Heart left ventricle (tissue), 16 donors: Measurements from ENCODE around the gene TPRN. TPM values are rescaled to one million over a fixed set of nuclear protein-coding genes. Genes with fewer than 3 reads are reported as not detected.

ENCODE experiments used
- ATAC-seq, 4 donors: fragments of 200-7000 bp; cut with Tn5 transposase; one replicate each; pipeline ENCODE4 v1.9.1; 2020 to 2022; ENCODE audit warnings: moderate library complexity in 4 of 4, mild to moderate bottlenecking in 3 of 4, moderate number of reproducible peaks in 1 of 4
- DNase-seq, 5 donors: peaks; one replicate each; pipeline ENCODE4 v3.0.0-alpha.2; 2020
- H3K27ac ChIP-seq, 12 donors: fragments of 200-600 bp; sonication (generic) in 4 of 12; one replicate each; pipeline versions ENCODE4 v1.5.0 to v1.8.0; 2016 to 2022; ENCODE audit warnings: mild to moderate bottlenecking in 2 of 12
- H3K27me3 ChIP-seq, 9 donors: fragments of 200-600 bp; sonication (generic) in 2 of 9; one replicate each; pipeline versions ENCODE4 v1.5.1 to v1.8.0; 2016 to 2022; ENCODE audit warnings: mild to moderate bottlenecking in 3 of 9
- H3K36me3 ChIP-seq, 9 donors: fragments of 200-600 bp; sonication (generic) in 2 of 9; one replicate each; pipeline versions ENCODE4 v1.5.0 to v1.8.0; 2018 to 2022; ENCODE audit warnings: mild to moderate bottlenecking in 2 of 9
- H3K4me1 ChIP-seq, 12 donors: fragments of 200-600 bp; sonication (generic) in 4 of 12; one replicate each; pipeline versions ENCODE4 v1.5.0 to v1.8.0; 2016 to 2022; ENCODE audit warnings: mild to moderate bottlenecking in 3 of 12
- H3K4me3 ChIP-seq, 12 donors: fragments of 200-600 bp; sonication (generic) in 4 of 12; one replicate each; pipeline versions ENCODE4 v1.5.0 to v1.8.0; 2017 to 2022; ENCODE audit warnings: mild to moderate bottlenecking in 9 of 12, moderate library complexity in 4 of 12
- H3K9me3 ChIP-seq, 12 donors: fragments of 200-600 bp; sonication (generic) in 4 of 12; one replicate each; pipeline versions ENCODE4 v1.5.0 to v1.8.0; 2016 to 2022; ENCODE audit warnings: mild to moderate bottlenecking in 1 of 12
- CTCF ChIP-seq, 12 donors: fragments of 200-600 bp; sonication (generic) in 4 of 12; IDR thresholded peaks; one replicate each; pipeline versions ENCODE4 v1.5.0 to v1.8.0; 2018 to 2022; ENCODE audit warnings: antibody characterized with exemption in 12 of 12, mild to moderate bottlenecking in 5 of 12
- POLR2A ChIP-seq, 2 donors: fragments of 450-650 bp; IDR thresholded peaks; one replicate each; pipeline ENCODE4 v1.6.1; 2017; ENCODE audit warnings: antibody characterized with exemption in 2 of 2, mild to moderate bottlenecking in 2 of 2, moderate library complexity in 2 of 2
- WGBS, 4 donors: extraction: QIAGEN DNeasy Blood & Tissue Kit in 2 of 4; methylation state at CpG; one replicate each; pipeline versions ENCODE4 v1.1.5 to v1.1.7; 2013 to 2018; 5-methylcytosine and 5-hydroxymethylcytosine counted together
- intact Hi-C, 10 donors: fragments of 100-400 bp; cut with DNase I; formaldehyde crosslinking; loops; one replicate each; pipeline versions ENCODE4 v1.11.1 to v1.14.2; 2022
- long read RNA-seq, 3 donors: library from polyadenylated mRNA; unstranded; transcript quantifications; one replicate each; pipeline ENCODE4 v2.0.0, GENCODE V29; 2020 to 2021
- polyA plus RNA-seq, 2 donors: library from polyadenylated mRNA; stranded (reverse); fragments of 200-250 nt; gene quantifications; one replicate each; pipeline ENCODE4 v1.2.3, GENCODE V29; 2013
- total RNA-seq, 9 donors: library from RNA; depleted of rRNA in 2 of 9; stranded (reverse); fragments of >200 nt in 2 of 9; fragmentation: NEBNext Ultra II Directional in 3 of 9; extraction: Animal tissue kit (Norgen Biotek cat#: 25700) in 3 of 9; gene quantifications; one replicate each; pipeline versions ENCODE4 v1.1.0 to v1.2.4, GENCODE V29; 2016 to 2023
- donor health status: ischemic (EF 13 %, LVEDD 7.1; RV severe dilation, severe dysfunction).
- donor health status: healthy with polysubstance abuse.
- donor health status: DM: no; HTN: yes; CAD: no.
- donor health status: DM: no; HTN: no; CAD: no.
- donor health status: ischemic (EF 25% LVEDD 6.9; RV normal size, moderate dysfunction).
- donor health status: ischemic (EF 25% LVEDD 5.7; RV mildly dilated, moderate dysfunction).
- donor health status: healthy.
- donor health status: DM: yes; HTN: yes; CAD: no.
- donor health status: ischemic (EF 35%, LVEDD 5.7; RV mildly dilated, moderate dysfunction).
- donor health status: nonischemic (EF 11% LVEDD 7.7; RV severe dilation, severe dysfunction).
- donor health status: DM: yes; HTN: yes; CAD: no.
- donor health status: PGD.
- donor health status: ischemic (EF 29% LVEDD 5.4; RV normal size, mild dysfunction).
- donor health status: nonischemic (EF 23%, LVEDD 6.1; RV moderate dilation, normal function).

Gene TPRN
- 10 to 100 TPM; 11.5 to 18.0 (median 16.6) TPM for total RNA-seq
- 10 to 100 TPM; 12.5 to 16.7 TPM for polyA plus RNA-seq
- long read RNA-seq, donor 1, transcript TPRN-202 (4 exons, 2,661 nt) = major isoform, 18 of 45 reads
- long read RNA-seq, donor 1, partial matches to known transcripts = 3 of 45 reads
- long read RNA-seq, donor 1, other reads (novel, unspliced or antisense) = 22 of 45 reads
- long read RNA-seq, donor 2, partial matches to known transcripts = 0 of 8 reads
- long read RNA-seq, donor 2, other reads (novel, unspliced or antisense) = 4 of 8 reads
- long read RNA-seq, donor 3, transcript TPRN-202 (4 exons, 2,661 nt) = major isoform, 20 of 30 reads
- long read RNA-seq, donor 3, partial matches to known transcripts = 3 of 30 reads
- long read RNA-seq, donor 3, other reads (novel, unspliced or antisense) = 6 of 30 reads

- DNase-seq (peak; percentile 99 to 100 (median 100)), ATAC-seq (peak; percentile 97 to 99 (median 98))
- peaks cover 10 to 88% (median 74%) of the 10 kb centered on the region in 12 donors for H3K4me1 ChIP-seq
- TF ChIP-seq POLR2A (IDR thresholded peaks at IDR 0.05) (peak; percentile 80 to 85), CTCF (IDR thresholded peaks at IDR 0.05) (peak in 1 of 12 donors; percentile 7)
- H3K27me3 ChIP-seq = no peaks in the 10 kb centered on the region
- peak within 1 kb of the TSS; percentile 23 to 94 (median 68) for H3K4me3 ChIP-seq
- 1% methylated on average over 18 to 118 of the region's 118 CpGs for WGBS, 4 donors
- H3K27ac ChIP-seq = peak within 1 kb of the TSS; percentile 48 to 99 (median 88)
- intact Hi-C loops = loop anchor here in 1 of 10 donors (1.0 kb wide), 1 partner anchor 12 kb away; the partner anchor contains the start of genes ANAPC2 and SSNA1
- H3K9me3 ChIP-seq = no peaks in the 10 kb centered on the region
- H3K36me3 ChIP-seq = no peaks in the 10 kb centered on the region
Measured at GRCh38 chr9:137200311-137201204, at the start of gene TPRN. TPRN (minus strand) TSS chr9:137200741; CDS start chr9:137200711, 30 bp downstream.

GRCh38 chr9:137247916-137248175, 47.3 kb upstream of the TPRN start:
- no peak overlapping the region for H3K27ac ChIP-seq
- DNase-seq (no peak), ATAC-seq (no peak)
- WGBS, 4 donors = 89 to 91% (median 90%) methylated on average over 4 to 6 of the region's 6 CpGs
- no peaks in the 10 kb centered on the region for H3K27me3 ChIP-seq
- TF ChIP-seq POLR2A (IDR thresholded peaks at IDR 0.05) (no peak), CTCF (IDR thresholded peaks at IDR 0.05) (no peak)
- peaks cover 0 to 12% (median 10%) of the 10 kb centered on the region in 9 donors for H3K36me3 ChIP-seq
- H3K9me3 ChIP-seq = no peaks in the 10 kb centered on the region
- intact Hi-C loops = no loop called here
- no peak overlapping the region for H3K4me3 ChIP-seq
- H3K4me1 ChIP-seq = peaks cover 0 to 32% (median 22%) of the 10 kb centered on the region in 12 donors

- DNase-seq (no peak), ATAC-seq (peak in 1 of 4 donors; percentile 2)
- Histone ChIP-seq H3K4me3 (no peak overlapping the region), H3K36me3 (peaks cover 0 to 17% (median 15%) of the 10 kb centered on the region in 9 donors), H3K27ac (no peak overlapping the region), H3K9me3 (no peaks in the 10 kb centered on the region), H3K4me1 (peaks cover 0 to 37% (median 27%) of the 10 kb centered on the region in 12 donors), H3K27me3 (no peaks in the 10 kb centered on the region)
- WGBS, 4 donors = 73 to 83% (median 81%) methylated on average over 19 to 20 of the region's 20 CpGs
- intact Hi-C loops = no loop called here
- TF ChIP-seq CTCF (IDR thresholded peaks at IDR 0.05) = no peak
- TF ChIP-seq POLR2A (IDR thresholded peaks at IDR 0.05) = no peak
Measured at GRCh38 chr9:137247135-137247915, 46.8 kb upstream of the TPRN start.
